ENCODE results near the gene GMPPB. TPM values are rescaled to one million over a fixed set of nuclear protein-coding genes. Genes with fewer than 3 reads are reported as not detected.

GMPPB gene
- total and polyA plus RNA-seq, 2 of the 8 experiments (the other 6 are each of a cell fraction or from before 2014, with no cell fraction given): 20.9 to 23.9 TPM

DNA sequence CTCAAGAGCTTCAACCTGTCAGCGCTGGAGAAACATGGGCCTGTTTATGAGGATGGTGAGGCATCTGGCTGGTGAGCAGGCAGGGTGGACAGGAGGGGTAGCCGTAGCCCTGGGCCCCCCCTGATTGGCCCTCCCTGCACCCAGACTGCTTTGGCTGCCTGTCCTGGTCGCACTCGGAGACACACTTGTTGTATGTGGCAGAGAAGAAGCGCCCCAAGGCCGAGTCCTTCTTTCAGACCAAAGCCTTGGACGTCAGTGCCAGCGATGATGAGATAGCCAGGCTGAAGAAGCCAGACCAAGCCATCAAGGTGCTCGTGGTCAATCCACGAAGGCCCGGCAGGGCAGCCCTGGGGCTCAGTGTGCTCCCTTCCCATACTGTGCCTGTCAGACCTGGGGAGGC, 47.8 kb downstream of the GMPPB start:
- FAIRE-seq (no peak), DNase-seq (ENCODE audit: low read depth in 1 of 2, low spot score in 2 of 2) (no peak)
- Histone ChIP-seq H2BK20ac (ENCODE audit: low read length) (no peak overlapping the region), H3K4ac (replicated peaks; ENCODE audit: insufficient read length, low read depth, low read length) (no peak overlapping the region), H4K8ac (ENCODE audit: extremely low read depth, insufficient read depth, low read length) (no peak overlapping the region), H3K9ac (replicated peaks in 1 of 4; ENCODE audit: extremely low read depth in 1 of 4, low read depth in 3 of 4, low read length in 3 of 4) (no peak overlapping the region), H2BK15ac (ENCODE audit: low read length) (no peak overlapping the region), H3K79me1 (ENCODE audit: low read depth, low read length) (peaks cover 8% of the 10 kb centered on the region; the same call in 1 of the 2 replicates), H2AFZ (ENCODE audit: low read length) (no peak overlapping the region), H3K79me2 (ENCODE audit: control insufficient read depth in 1 of 2, insufficient read depth in 2 of 2, low read length in 2 of 2) (peaks cover 0 to 17% of the 10 kb centered on the region in 2 experiments; a peak in 1 of 4 replicates), H3K4me1 (replicated peaks in 1 of 4; ENCODE audit: control insufficient read depth in 3 of 4, insufficient read depth in 4 of 4, low read length in 3 of 4) (peaks cover 0 to 8% (median 5%) of the 10 kb centered on the region in 4 experiments; a peak in 4 of 7 replicates), H4K5ac (ENCODE audit: insufficient read length, low read depth, low read length) (no peak overlapping the region), H4K91ac (replicated peaks; ENCODE audit: insufficient read length, low read length) (no peak overlapping the region), H3K23me2 (ENCODE audit: low read depth, low read length) (peaks cover 13% of the 10 kb centered on the region; the same call in 1 of the 2 replicates), H3K23ac (ENCODE audit: insufficient read length) (no peak overlapping the region), H3K18ac (ENCODE audit: extremely low read depth, low read length) (no peak overlapping the region), H3K4me2 (ENCODE audit: insufficient read depth in 1 of 2, low read depth in 2 of 2, low read length in 2 of 2) (no peak overlapping the region; a peak in 1 of 4 replicates), H3K27me3 (replicated peaks in 1 of 4; ENCODE audit: control insufficient read depth in 3 of 4, extremely low read depth in 1 of 4, insufficient read depth in 3 of 4, low read length in 3 of 4) (no peaks in the 10 kb centered on the region; a peak in 1 of 7 replicates), H3K27ac (ENCODE audit: low read depth, low read length) (no peak overlapping the region), H3K4me3 (ENCODE audit: extremely low read depth in 1 of 4, insufficient read depth in 2 of 4, low read depth in 3 of 4, low read length in 4 of 4) (no peak overlapping the region), H2BK5ac (ENCODE audit: low read depth, low read length) (no peak overlapping the region), H2BK12ac (ENCODE audit: low read depth, low read length) (no peak overlapping the region), H3K9me3 (ENCODE audit: insufficient read depth in 2 of 2, low read depth in 1 of 2, low read length in 1 of 2) (no peaks in the 10 kb centered on the region), H3K36me3 (ENCODE audit: control insufficient read depth in 2 of 4, insufficient read depth in 4 of 4, low read length in 3 of 4) (peaks cover 29 to 49% (median 42%) of the 10 kb centered on the region in 4 experiments), H3K14ac (ENCODE audit: insufficient read length) (no peak overlapping the region), H4K20me1 (replicated peaks in 1 of 2; ENCODE audit: control insufficient read depth in 1 of 2, insufficient read depth in 2 of 2, low read length in 2 of 2) (peaks cover 0 to 18% of the 10 kb centered on the region in 2 experiments), H3K56ac (replicated peaks; ENCODE audit: insufficient read length, low read depth, low read length) (no peak overlapping the region), H2BK120ac (replicated peaks; ENCODE audit: low read depth, low read length) (no peak overlapping the region), H2AK5ac (ENCODE audit: low read depth, low read length) (no peak overlapping the region)
- CTCF ChIA-PET (ENCODE audit: partially characterized antibody): interaction anchor here (1.1 to 3.2 kb wide), 4 partner anchors 22 to 221 kb away, joined by 3 to 17 read pairs (median 4); no protein-coding TSS in a partner anchor
- POLR2A ChIA-PET (ENCODE audit: partially characterized antibody): interaction anchor here (1.2 to 1.5 kb wide), 4 partner anchors 25 to 264 kb away, joined by 3 to 4 read pairs (median 4); partner anchors contain the start of gene RHOA
- 91% methylated on average over 11 of the region's 11 CpGs; no CpG with 5 or more reads in 1 of the 2 experiments for WGBS, 2 experiments (ENCODE audit: extremely low coverage in 1 of 2, insufficient coverage in 1 of 2, insufficient read length in 1 of 2, insufficient replicate concordance in 2 of 2, low coverage in 1 of 2, low lambda C conversion rate in 2 of 2, missing lambda C conversion rate in 1 of 2)
- TF ChIP-seq SP4 (IDR thresholded peaks at IDR 0.05; ENCODE audit: low read length) (no peak), KDM5A (IDR thresholded peaks at IDR 0.05; ENCODE audit: low read length) (no peak), TAF7 (optimal IDR thresholded peaks at IDR 0.05; ENCODE audit: borderline replicate concordance, low read depth, low read length) (no peak), GABPA (IDR thresholded peaks at IDR 0.05; ENCODE audit: borderline replicate concordance, insufficient read depth, low read length) (no peak), NRF1 (IDR thresholded peaks at IDR 0.05; ENCODE audit: low read depth, low read length) (no peak), ZNF274 (IDR thresholded peaks at IDR 0.05; ENCODE audit: borderline replicate concordance, extremely low read depth, low read length) (no peak), CREB1 (IDR thresholded peaks at IDR 0.05) (no peak), BACH1 (IDR thresholded peaks at IDR 0.05; ENCODE audit: low read length) (no peak)

Data from H1 (cell line).